HEK293 (cell line): ENCODE data around the gene ARIH1.

ENCODE experiments used
- BCL11A ChIP-seq: fragments of 450-650 bp; formaldehyde crosslinking; IDR thresholded peaks from 2 replicates; pipeline ENCODE4 v1.5.1; 2016; ENCODE audit warnings: low read depth, missing biosample characterization, missing genetic modification characterization
- GLI4 ChIP-seq: fragments of 450-650 bp; formaldehyde crosslinking; IDR thresholded peaks from 2 replicates; pipeline ENCODE4 v1.5.1; 2016; ENCODE audit warnings: missing biosample characterization, missing genetic modification characterization
- KLF1 ChIP-seq: fragments of 450-650 bp; formaldehyde crosslinking; IDR thresholded peaks from 2 replicates; pipeline ENCODE4 v1.5.1; 2016; ENCODE audit warnings: missing biosample characterization, missing genetic modification characterization
- KLF8 ChIP-seq: fragments of 450-650 bp; formaldehyde crosslinking; IDR thresholded peaks from 2 replicates; pipeline ENCODE4 v1.5.1; 2016; ENCODE audit warnings: missing biosample characterization, missing genetic modification characterization
- MYNN ChIP-seq: fragments of 450-650 bp; formaldehyde crosslinking; IDR thresholded peaks from 2 replicates; pipeline ENCODE4 v1.5.1; 2016; ENCODE audit warnings: missing biosample characterization, missing genetic modification characterization, borderline replicate concordance
- YY2 ChIP-seq: fragments of 450-650 bp; formaldehyde crosslinking; IDR thresholded peaks from 2 replicates; pipeline ENCODE4 v1.5.1; 2016; ENCODE audit warnings: missing biosample characterization, missing genetic modification characterization
- ZBTB1 ChIP-seq: fragments of 450-650 bp; formaldehyde crosslinking; IDR thresholded peaks from 2 replicates; pipeline ENCODE4 v1.5.1; 2016; ENCODE audit warnings: missing biosample characterization, missing genetic modification characterization
- ZBTB7A ChIP-seq: fragments of 450-650 bp; formaldehyde crosslinking; IDR thresholded peaks from 2 replicates; pipeline ENCODE4 v1.5.1; 2016; ENCODE audit warnings: low read depth, missing biosample characterization, missing genetic modification characterization
- ZNF140 ChIP-seq: fragments of 450-650 bp; formaldehyde crosslinking; IDR thresholded peaks from 2 replicates; pipeline ENCODE4 v1.5.1; 2016; ENCODE audit warnings: missing biosample characterization, missing genetic modification characterization
- ZNF175 ChIP-seq: fragments of 450-650 bp; formaldehyde crosslinking; IDR thresholded peaks from 2 replicates; pipeline ENCODE4 v1.5.1; 2016; ENCODE audit warnings: missing biosample characterization, missing genetic modification characterization
- ZNF223 ChIP-seq: fragments of 450-650 bp; formaldehyde crosslinking; IDR thresholded peaks from 2 replicates; pipeline ENCODE4 v1.5.1; 2016; ENCODE audit warnings: missing biosample characterization, missing genetic modification characterization
- ZNF335 ChIP-seq: fragments of 450-650 bp; formaldehyde crosslinking; conservative IDR thresholded peaks from 2 replicates; pipeline ENCODE4 v1.5.1; 2016; ENCODE audit warnings: missing biosample characterization, missing genetic modification characterization
- ZNF501 ChIP-seq: fragments of 450-650 bp; formaldehyde crosslinking; IDR thresholded peaks from 2 replicates; pipeline ENCODE4 v1.5.1; 2016; ENCODE audit warnings: missing biosample characterization, missing genetic modification characterization
- ZNF521 ChIP-seq: fragments of 450-650 bp; formaldehyde crosslinking; IDR thresholded peaks from 2 replicates; pipeline ENCODE4 v1.5.1; 2017; ENCODE audit warnings: missing biosample characterization, mild to moderate bottlenecking, missing genetic modification characterization
- ZNF529 ChIP-seq: fragments of 450-650 bp; formaldehyde crosslinking; IDR thresholded peaks from 2 replicates; pipeline ENCODE4 v1.5.1; 2017; ENCODE audit warnings: missing genetic modification characterization, missing biosample characterization; ENCODE audit not compliant: insufficient replicate concordance
- ZNF558 ChIP-seq: fragments of 450-650 bp; formaldehyde crosslinking; IDR thresholded peaks from 2 replicates; pipeline ENCODE4 v1.5.1; 2016; ENCODE audit warnings: missing biosample characterization, missing genetic modification characterization
- ZNF585B ChIP-seq: fragments of 450-650 bp; formaldehyde crosslinking; IDR thresholded peaks from 2 replicates; pipeline ENCODE4 v1.5.1; 2016; ENCODE audit warnings: missing biosample characterization, missing genetic modification characterization
- ZNF596 ChIP-seq: fragments of 450-650 bp; IDR thresholded peaks from 2 replicates; pipeline ENCODE4 v1.5.0; 2018; ENCODE audit warnings: missing biosample characterization, mild to moderate bottlenecking, missing genetic modification characterization, moderate library complexity
- ZNF610 ChIP-seq: fragments of 450-650 bp; formaldehyde crosslinking; IDR thresholded peaks from 2 replicates; pipeline ENCODE4 v1.5.1; 2016; ENCODE audit warnings: missing biosample characterization, missing genetic modification characterization, borderline replicate concordance
- ZNF664 ChIP-seq: fragments of 450-650 bp; formaldehyde crosslinking; IDR thresholded peaks from 2 replicates; pipeline ENCODE4 v1.5.1; 2016; ENCODE audit warnings: missing biosample characterization, missing genetic modification characterization
- ZNF747 ChIP-seq: fragments of 450-650 bp; formaldehyde crosslinking; IDR thresholded peaks from 2 replicates; pipeline ENCODE4 v1.5.1; 2016; ENCODE audit warnings: missing biosample characterization, missing genetic modification characterization
- ZNF76 ChIP-seq: fragments of 450-650 bp; formaldehyde crosslinking; IDR thresholded peaks from 2 replicates; pipeline ENCODE4; 2016; ENCODE audit warnings: low read depth, missing biosample characterization, missing genetic modification characterization, borderline replicate concordance
- ZNF785 ChIP-seq: fragments of 450-650 bp; formaldehyde crosslinking; IDR thresholded peaks from 2 replicates; pipeline ENCODE4 v1.5.1; 2016; ENCODE audit warnings: missing biosample characterization, missing genetic modification characterization
- ZNF792 ChIP-seq: fragments of 450-650 bp; formaldehyde crosslinking; IDR thresholded peaks from 2 replicates; pipeline ENCODE4 v1.5.1; 2016; ENCODE audit warnings: missing biosample characterization, missing genetic modification characterization
- TF ChIP-seq, protein P1 (sequence below): fragments of 450-650 bp; formaldehyde crosslinking; conservative IDR thresholded peaks from 2 replicates; pipeline ENCODE4 v1.5.1; 2016; ENCODE audit warnings: low read depth, missing biosample characterization, missing genetic modification characterization
- TF ChIP-seq, protein P2 (sequence below): fragments of 450-650 bp; formaldehyde crosslinking; IDR thresholded peaks from 2 replicates; pipeline ENCODE4 v1.5.1; 2016; ENCODE audit warnings: missing biosample characterization, missing genetic modification characterization
- TF ChIP-seq, protein P3 (sequence below): fragments of 450-650 bp; formaldehyde crosslinking; IDR thresholded peaks from 2 replicates; pipeline ENCODE4 v1.5.1; 2016; ENCODE audit warnings: missing biosample characterization, missing genetic modification characterization
- TF ChIP-seq, protein P4 (sequence below): fragments of 450-650 bp; formaldehyde crosslinking; IDR thresholded peaks from 2 replicates; pipeline ENCODE4 v1.5.1; 2016; ENCODE audit warnings: missing biosample characterization, missing genetic modification characterization
- TF ChIP-seq, protein P5 (sequence below): fragments of 450-650 bp; formaldehyde crosslinking; IDR thresholded peaks from 2 replicates; pipeline ENCODE4; 2016; ENCODE audit warnings: missing biosample characterization, missing genetic modification characterization

The ARIH1 gene

DNA sequence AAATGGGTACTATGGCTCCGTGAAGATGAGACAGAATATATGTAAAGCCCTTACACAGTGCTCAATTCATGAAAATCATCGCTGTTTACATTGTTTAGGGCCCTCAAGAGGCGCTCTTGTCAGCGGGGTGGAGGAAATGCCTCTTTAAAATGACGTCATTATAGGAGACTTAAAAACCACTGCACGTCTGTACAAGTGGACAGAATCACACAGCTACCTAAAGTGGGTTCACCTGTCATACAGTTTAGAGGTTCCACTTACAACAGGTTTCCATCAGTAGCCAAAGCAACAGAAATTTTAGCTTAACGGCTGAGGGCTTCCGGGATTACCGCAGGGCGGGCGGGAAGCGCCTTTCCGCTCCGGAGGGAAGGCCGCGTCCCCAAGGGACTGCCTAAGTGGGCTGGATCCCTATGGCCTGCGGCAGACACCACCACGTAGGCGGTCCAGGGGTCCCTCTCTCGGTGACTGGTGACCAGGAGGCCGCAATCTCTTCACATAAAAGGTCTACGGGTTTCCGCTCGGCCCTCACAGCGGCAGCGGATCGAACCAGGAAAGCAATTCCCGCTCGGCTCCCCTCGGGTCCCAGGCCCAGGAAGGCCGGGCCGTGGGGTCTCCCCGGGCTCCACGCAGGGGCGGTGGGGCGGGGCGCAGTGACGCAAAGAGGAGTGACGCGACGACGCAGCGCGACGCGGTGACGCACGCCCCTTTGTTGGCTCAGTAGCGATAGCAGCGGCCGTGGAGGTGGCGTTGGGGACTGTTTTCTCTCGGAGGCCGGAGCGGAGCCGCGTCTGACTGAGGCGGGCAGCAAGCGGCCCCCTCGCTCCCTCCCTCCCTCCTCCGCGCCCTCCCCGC, at the start of gene ARIH1 (continued):
- TF ChIP-seq, protein P1, sequence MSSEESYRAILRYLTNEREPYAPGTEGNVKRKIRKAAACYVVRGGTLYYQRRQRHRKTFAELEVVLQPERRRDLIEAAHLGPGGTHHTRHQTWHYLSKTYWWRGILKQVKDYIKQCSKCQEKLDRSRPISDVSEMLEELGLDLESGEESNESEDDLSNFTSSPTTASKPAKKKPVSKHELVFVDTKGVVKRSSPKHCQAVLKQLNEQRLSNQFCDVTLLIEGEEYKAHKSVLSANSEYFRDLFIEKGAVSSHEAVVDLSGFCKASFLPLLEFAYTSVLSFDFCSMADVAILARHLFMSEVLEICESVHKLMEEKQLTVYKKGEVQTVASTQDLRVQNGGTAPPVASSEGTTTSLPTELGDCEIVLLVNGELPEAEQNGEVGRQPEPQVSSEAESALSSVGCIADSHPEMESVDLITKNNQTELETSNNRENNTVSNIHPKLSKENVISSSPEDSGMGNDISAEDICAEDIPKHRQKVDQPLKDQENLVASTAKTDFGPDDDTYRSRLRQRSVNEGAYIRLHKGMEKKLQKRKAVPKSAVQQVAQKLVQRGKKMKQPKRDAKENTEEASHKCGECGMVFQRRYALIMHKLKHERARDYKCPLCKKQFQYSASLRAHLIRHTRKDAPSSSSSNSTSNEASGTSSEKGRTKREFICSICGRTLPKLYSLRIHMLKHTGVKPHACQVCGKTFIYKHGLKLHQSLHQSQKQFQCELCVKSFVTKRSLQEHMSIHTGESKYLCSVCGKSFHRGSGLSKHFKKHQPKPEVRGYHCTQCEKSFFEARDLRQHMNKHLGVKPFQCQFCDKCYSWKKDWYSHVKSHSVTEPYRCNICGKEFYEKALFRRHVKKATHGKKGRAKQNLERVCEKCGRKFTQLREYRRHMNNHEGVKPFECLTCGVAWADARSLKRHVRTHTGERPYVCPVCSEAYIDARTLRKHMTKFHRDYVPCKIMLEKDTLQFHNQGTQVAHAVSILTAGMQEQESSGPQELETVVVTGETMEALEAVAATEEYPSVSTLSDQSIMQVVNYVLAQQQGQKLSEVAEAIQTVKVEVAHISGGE (tag by site-specific recombination): peak; percentile 74
- TF ChIP-seq ZNF747 (tag by site-specific recombination) (no peak), YY2 (tag by site-specific recombination) (no peak), ZNF585B (tag by site-specific recombination) (no peak), ZNF529 (tag by site-specific recombination) (peak; percentile 39), ZNF175 (tag by site-specific recombination) (no peak), ZBTB1 (no peak), KLF1 (tag by site-specific recombination) (peak; percentile 78), BCL11A (tag by site-specific recombination) (0 out of 2 replicates have a peak, but pooled peaks have one; percentile 40), KLF8 (tag by site-specific recombination) (peak; percentile 96), ZNF610 (tag by site-specific recombination) (peak; percentile 70; the same call in 1 of the 2 replicates), ZNF792 (tag by site-specific recombination) (0 out of 2 replicates have a peak, but pooled peaks have one; percentile 26), MYNN (tag by site-specific recombination) (no peak), ZNF140 (tag by site-specific recombination) (peak; percentile 90), ZBTB7A (tag by site-specific recombination) (peak; percentile 95), ZNF521 (tag by site-specific recombination) (no peak), ZNF223 (no peak), ZNF664 (tag by site-specific recombination) (peak; percentile 48), ZNF501 (tag by site-specific recombination) (peak; percentile 100), ZNF596 (tag by site-specific recombination) (no peak; the same call in 1 of the 2 replicates), ZNF785 (no peak), ZNF76 (tag by site-specific recombination) (peak; percentile 77; the same call in 1 of the 2 replicates), ZNF335 (tag by site-specific recombination) (peak; percentile 95), GLI4 (tag by site-specific recombination) (peak; percentile 73; the same call in 1 of the 2 replicates), ZNF558 (tag by site-specific recombination) (peak; percentile 80)
- TF ChIP-seq, protein P2, sequence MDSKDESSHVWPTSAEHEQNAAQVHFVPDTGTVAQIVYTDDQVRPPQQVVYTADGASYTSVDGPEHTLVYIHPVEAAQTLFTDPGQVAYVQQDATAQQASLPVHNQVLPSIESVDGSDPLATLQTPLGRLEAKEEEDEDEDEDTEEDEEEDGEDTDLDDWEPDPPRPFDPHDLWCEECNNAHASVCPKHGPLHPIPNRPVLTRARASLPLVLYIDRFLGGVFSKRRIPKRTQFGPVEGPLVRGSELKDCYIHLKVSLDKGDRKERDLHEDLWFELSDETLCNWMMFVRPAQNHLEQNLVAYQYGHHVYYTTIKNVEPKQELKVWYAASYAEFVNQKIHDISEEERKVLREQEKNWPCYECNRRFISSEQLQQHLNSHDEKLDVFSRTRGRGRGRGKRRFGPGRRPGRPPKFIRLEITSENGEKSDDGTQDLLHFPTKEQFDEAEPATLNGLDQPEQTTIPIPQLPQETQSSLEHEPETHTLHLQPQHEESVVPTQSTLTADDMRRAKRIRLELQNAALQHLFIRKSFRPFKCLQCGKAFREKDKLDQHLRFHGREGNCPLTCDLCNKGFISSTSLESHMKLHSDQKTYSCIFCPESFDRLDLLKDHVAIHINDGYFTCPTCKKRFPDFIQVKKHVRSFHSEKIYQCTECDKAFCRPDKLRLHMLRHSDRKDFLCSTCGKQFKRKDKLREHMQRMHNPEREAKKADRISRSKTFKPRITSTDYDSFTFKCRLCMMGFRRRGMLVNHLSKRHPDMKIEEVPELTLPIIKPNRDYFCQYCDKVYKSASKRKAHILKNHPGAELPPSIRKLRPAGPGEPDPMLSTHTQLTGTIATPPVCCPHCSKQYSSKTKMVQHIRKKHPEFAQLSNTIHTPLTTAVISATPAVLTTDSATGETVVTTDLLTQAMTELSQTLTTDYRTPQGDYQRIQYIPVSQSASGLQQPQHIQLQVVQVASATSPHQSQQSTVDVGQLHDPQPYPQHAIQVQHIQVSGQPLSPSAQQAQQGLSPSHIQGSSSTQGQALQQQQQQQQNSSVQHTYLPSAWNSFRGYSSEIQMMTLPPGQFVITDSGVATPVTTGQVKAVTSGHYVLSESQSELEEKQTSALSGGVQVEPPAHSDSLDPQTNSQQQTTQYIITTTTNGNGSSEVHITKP (tag by site-specific recombination): peak; percentile 99
- TF ChIP-seq, protein P3, sequence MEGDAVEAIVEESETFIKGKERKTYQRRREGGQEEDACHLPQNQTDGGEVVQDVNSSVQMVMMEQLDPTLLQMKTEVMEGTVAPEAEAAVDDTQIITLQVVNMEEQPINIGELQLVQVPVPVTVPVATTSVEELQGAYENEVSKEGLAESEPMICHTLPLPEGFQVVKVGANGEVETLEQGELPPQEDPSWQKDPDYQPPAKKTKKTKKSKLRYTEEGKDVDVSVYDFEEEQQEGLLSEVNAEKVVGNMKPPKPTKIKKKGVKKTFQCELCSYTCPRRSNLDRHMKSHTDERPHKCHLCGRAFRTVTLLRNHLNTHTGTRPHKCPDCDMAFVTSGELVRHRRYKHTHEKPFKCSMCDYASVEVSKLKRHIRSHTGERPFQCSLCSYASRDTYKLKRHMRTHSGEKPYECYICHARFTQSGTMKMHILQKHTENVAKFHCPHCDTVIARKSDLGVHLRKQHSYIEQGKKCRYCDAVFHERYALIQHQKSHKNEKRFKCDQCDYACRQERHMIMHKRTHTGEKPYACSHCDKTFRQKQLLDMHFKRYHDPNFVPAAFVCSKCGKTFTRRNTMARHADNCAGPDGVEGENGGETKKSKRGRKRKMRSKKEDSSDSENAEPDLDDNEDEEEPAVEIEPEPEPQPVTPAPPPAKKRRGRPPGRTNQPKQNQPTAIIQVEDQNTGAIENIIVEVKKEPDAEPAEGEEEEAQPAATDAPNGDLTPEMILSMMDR (tag by site-specific recombination): peak; percentile 56; the same call in 1 of the 2 replicates
- TF ChIP-seq, protein P4, sequence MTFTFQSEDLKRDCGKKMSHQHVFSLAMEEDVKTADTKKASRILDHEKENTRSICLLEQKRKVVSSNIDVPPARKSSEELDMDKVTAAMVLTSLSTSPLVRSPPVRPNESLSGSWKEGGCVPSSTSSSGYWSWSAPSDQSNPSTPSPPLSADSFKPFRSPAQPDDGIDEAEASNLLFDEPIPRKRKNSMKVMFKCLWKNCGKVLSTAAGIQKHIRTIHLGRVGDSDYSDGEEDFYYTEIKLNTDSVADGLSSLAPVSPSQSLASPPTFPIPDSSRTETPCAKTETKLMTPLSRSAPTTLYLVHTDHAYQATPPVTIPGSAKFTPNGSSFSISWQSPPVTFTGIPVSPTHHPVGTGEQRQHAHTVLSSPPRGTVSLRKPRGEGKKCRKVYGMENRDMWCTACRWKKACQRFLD: no peak
- TF ChIP-seq, protein P5, sequence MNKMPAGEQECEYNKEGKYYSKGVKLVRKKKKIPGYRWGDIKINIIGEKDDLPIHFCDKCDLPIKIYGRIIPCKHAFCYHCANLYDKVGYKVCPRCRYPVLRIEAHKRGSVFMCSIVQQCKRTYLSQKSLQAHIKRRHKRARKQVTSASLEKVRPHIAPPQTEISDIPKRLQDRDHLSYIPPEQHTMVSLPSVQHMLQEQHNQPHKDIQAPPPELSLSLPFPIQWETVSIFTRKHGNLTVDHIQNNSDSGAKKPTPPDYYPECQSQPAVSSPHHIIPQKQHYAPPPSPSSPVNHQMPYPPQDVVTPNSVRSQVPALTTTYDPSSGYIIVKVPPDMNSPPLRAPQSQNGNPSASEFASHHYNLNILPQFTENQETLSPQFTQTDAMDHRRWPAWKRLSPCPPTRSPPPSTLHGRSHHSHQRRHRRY (tag by site-specific recombination): no peak
